ENCODE results near the gene ZBTB20.

DNA sequence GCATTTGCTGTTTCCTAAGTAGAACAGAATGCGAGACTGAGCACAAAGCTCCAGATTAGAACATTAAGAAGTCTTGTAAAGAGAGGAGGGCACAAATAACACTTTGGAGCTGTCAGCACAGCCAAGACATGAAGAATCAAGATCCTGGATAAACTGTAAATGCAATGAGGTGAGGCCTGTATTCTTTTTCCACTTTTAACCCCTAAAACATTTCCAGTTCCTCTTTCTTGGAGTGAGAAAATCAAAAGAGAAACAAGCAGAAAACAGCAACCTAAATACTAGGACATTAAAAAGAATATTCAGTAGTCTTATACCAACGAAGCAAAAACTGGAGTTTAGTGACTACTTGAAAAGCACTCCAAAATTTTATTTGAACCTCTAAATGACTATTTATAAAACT lies 204.3 kb downstream of the ZBTB20 start:
- TF ChIP-seq, protein P1, sequence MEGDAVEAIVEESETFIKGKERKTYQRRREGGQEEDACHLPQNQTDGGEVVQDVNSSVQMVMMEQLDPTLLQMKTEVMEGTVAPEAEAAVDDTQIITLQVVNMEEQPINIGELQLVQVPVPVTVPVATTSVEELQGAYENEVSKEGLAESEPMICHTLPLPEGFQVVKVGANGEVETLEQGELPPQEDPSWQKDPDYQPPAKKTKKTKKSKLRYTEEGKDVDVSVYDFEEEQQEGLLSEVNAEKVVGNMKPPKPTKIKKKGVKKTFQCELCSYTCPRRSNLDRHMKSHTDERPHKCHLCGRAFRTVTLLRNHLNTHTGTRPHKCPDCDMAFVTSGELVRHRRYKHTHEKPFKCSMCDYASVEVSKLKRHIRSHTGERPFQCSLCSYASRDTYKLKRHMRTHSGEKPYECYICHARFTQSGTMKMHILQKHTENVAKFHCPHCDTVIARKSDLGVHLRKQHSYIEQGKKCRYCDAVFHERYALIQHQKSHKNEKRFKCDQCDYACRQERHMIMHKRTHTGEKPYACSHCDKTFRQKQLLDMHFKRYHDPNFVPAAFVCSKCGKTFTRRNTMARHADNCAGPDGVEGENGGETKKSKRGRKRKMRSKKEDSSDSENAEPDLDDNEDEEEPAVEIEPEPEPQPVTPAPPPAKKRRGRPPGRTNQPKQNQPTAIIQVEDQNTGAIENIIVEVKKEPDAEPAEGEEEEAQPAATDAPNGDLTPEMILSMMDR (IDR thresholded peaks at IDR 0.05; ENCODE audit: low read length): no peak
- no peak for TF ChIP-seq EZH2 (optimal IDR thresholded peaks at IDR 0.05; ENCODE audit: low read depth, low read length)

Measured in MM.1S (cell line).